GM21529 (cell line): Measurements from ENCODE around the gene ASZ1.

Experiments
- ATAC-seq: cut with Tn5 transposase; IDR thresholded peaks from one replicate; pipeline ENCODE4 v1.9.1; 2021; ENCODE audit not compliant: unreplicated experiment

The ASZ1 gene

GRCh38 chr7:117347480-117347879 is 79.8 kb downstream of the ASZ1 start:
- ATAC-seq, result no peak

- ATAC-seq, result no peak
Measured at GRCh38 chr7:117346161-117346560, 81.1 kb downstream of the ASZ1 start.

- ATAC-seq, result no peak
Measured at GRCh38 chr7:117338020-117338419, 89.3 kb downstream of the ASZ1 start.

GRCh38 chr7:117333168-117333567 is 94.1 kb downstream of the ASZ1 start:
- ATAC-seq, result no peak

GRCh38 chr7:117332031-117332430 is 95.3 kb downstream of the ASZ1 start:
- no peak for ATAC-seq

- no peak for ATAC-seq
Measured at GRCh38 chr7:117325836-117326235, 101.5 kb downstream of the ASZ1 start.

GRCh38 chr7:117324960-117325359 is 102.3 kb downstream of the ASZ1 start:
- no peak for ATAC-seq

GRCh38 chr7:117323851-117324711 is 103.2 kb downstream of the ASZ1 start:
- ATAC-seq, result no peak

- ATAC-seq, result no peak
Measured at GRCh38 chr7:117323305-117323850, 103.9 kb downstream of the ASZ1 start.

- no peak for ATAC-seq
Measured at GRCh38 chr7:117322741-117323304, 104.5 kb downstream of the ASZ1 start, which contains the start of gene WNT2. TSS of gene WNT2 (minus strand) at chr7:117323058. CDS start at chr7:117322989, 69 bp downstream.

- ATAC-seq, result no peak
Measured at GRCh38 chr7:117320523-117320922, 106.8 kb downstream of the ASZ1 start.

- ATAC-seq, result no peak
Measured at GRCh38 chr7:117319181-117319580, 108.1 kb downstream of the ASZ1 start.

GRCh38 chr7:117313582-117313981 is 113.7 kb downstream of the ASZ1 start:
- ATAC-seq, result no peak
